Gastroesophageal sphincter (tissue), 3 donors: ENCODE measurements around the gene CCDC13.

Experiments
- CTCF ChIP-seq, 4 experiments: fragments of 200-600 bp in 2 of 4; fragments of 450-650 bp in 2 of 4; sonication (generic) in 1 of 4; IDR thresholded peaks; one replicate each; pipeline ENCODE4 v1.5.1; 2017 to 2019; ENCODE audit warnings: antibody characterized with exemption in 4 of 4, mild to moderate bottlenecking in 2 of 4, moderate library complexity in 2 of 4
- EP300 ChIP-seq: sonication (generic); formaldehyde crosslinking; IDR thresholded peaks from one replicate; pipeline ENCODE4 v1.6.1; 2017; ENCODE audit warnings: antibody characterized with exemption, mild to moderate bottlenecking
- POLR2A ChIP-seq, 2 donors: fragments of 450-650 bp; IDR thresholded peaks; one replicate each; pipeline ENCODE4 v1.6.1; 2017; ENCODE audit warnings: antibody characterized with exemption in 2 of 2, mild to moderate bottlenecking in 2 of 2, moderate library complexity in 1 of 2
- POLR2AphosphoS5 ChIP-seq: sonication (generic); formaldehyde crosslinking; IDR thresholded peaks from one replicate; pipeline ENCODE4 v1.6.1; 2017; ENCODE audit warnings: antibody characterized with exemption

- TF ChIP-seq CTCF (IDR thresholded peaks at IDR 0.05) (no peak), POLR2A (IDR thresholded peaks at IDR 0.05) (no peak), EP300 (no peak), POLR2AphosphoS5 (no peak)
Measured at GRCh38 chr3:42807929-42808328, 34.9 kb upstream of the CCDC13 start.
